Activated CD4-positive, alpha-beta T cell treated with anti-CD3 and anti-CD28 coated beads, Interleukin-2, Interleukin-4, amounts not matched to agents 100 ng/mL and 50 ng/mL, durations not matched to agents 16 hours and 8 hours (primary cell): ENCODE results near the gene SPNS3.

ENCODE experiments used
- DNase-seq: peaks from one replicate; pipeline ENCODE4 v3.0.0-alpha.2; 2020; ENCODE audit warnings: low spot score

SPNS3 gene

DNA sequence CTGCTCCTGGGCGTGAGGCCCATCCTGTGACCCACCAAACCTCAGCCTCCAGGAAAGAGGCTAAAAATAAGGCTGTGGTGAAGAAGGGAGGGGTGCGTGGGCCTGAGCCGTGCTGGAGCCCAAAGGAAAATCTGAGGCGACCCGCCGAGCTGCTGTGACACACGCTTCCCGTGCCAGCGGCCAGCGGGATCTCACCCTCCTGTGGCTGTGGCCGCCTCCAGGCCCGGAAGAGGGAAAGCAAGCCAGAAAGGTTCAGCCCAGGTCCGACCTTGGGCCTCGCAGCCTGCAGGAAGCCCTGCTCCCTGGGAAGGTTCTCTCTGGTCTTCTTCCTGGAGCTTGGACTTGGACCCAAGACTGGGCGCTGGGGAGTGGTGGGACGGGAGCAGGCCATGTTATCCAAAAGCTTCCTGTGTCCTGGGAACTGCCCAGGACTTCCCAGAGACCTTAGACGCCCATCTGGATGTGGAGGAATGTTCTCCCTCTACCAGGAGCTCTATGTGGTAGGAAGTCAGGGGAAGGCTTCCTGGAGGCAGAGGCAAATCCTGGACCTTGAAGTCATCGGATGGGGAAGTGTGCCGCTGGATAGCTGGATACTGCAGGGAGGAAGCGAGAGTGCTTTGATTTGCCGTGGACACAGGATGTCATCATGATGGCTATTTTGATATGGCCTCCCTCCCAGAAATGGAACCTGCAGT lies 76.3 kb downstream of the SPNS3 start:
- no peak for DNase-seq

DNA sequence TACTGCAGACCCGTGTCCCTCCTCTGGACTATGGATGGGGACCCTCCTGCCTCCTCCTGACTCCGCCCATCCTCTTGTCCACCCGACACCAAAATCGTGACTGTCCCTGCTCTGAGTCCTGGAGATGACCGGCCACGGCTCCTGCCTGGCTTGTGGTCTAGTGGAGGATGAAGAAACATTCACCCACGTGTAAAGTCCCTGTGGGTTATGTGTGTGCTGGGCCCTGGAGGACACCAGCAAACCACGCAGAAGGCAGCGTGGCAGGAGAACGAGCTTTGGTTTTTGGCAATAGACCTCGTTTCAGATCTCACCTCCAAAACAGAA lies 76.8 kb downstream of the SPNS3 start:
- DNase-seq = no peak

DNA sequence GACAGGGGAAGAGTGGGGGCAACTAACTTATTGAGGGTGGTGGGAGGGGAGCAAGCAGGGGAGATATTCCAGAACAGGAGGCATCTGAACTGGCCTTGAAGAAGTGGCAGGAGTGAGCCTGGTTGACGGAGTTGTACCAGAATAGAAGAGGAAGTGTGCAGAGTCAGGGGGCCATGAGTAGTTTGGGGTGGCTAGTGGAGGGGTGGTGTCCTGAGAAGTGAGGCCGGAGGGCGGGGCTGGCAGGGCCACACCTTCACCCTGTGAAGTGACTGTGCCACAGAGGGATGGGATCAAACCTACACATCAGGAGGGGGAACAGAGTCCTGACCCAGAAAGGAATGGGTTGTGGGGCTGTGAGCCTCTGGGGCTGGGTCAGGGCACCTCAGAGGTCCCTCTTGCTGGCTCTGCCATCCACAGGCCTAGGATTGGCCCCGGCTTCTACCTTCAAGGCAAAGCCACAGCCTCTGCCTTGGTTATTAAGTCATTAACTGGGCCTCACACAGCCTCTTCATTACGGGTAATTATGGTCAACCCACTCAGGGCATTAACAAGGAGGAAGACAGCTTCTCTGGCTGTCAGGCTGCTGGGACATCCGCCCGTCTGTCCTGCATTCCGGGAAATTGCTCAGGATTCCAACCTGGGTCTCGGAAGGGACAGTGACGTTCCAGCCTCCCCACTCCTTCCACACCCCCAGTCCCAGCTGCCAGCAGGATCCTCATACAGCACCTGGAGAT lies 77.6 kb downstream of the SPNS3 start:
- no peak for DNase-seq

DNA sequence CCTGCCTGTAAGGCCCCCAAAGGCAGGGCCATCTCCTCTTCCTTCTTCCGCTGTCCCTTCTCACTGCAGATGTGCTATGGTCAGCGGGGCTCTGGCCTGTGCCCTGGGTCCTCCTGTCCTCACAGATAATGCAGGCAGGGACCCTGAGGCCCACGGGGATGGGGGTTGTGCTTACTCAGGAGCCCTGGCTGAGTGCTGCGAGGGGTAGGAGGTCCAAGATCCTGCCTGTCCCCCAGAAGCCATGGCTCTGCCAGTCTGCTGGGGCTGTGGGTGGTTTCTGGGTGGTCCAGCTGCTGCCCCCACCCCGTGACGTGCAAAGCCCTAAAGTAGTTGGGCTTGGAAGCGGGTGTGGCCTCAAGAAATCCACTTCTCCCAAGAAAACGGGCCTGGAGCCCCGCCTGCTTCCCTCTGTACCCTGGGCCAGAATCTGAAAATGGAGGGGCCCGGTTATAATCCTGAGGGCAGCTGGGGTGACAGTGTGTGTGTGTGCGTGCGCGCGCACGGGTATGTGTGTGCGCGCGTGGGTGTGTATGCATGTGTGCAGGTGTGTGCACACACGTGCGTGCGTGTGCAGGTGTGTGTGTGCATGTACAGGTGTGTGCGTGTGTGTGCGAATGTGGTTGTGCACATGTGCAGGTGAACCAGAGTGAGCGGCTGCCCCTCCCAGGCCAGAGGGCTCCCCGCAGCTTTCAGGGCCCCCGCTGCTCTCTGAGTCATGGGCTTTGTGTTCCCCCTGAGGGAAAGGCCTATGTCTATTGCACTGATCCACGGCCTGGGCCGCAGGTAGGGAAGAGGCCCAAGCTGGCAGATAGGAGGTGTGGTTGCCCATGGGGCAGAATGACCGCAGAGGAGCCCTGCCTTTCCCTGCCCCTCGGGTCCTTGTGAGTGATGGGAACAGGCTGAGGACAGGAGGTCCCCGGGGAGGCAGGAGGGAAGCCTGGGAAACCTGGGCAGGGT lies 78.7 kb downstream of the SPNS3 start:
- no peak for DNase-seq

DNA sequence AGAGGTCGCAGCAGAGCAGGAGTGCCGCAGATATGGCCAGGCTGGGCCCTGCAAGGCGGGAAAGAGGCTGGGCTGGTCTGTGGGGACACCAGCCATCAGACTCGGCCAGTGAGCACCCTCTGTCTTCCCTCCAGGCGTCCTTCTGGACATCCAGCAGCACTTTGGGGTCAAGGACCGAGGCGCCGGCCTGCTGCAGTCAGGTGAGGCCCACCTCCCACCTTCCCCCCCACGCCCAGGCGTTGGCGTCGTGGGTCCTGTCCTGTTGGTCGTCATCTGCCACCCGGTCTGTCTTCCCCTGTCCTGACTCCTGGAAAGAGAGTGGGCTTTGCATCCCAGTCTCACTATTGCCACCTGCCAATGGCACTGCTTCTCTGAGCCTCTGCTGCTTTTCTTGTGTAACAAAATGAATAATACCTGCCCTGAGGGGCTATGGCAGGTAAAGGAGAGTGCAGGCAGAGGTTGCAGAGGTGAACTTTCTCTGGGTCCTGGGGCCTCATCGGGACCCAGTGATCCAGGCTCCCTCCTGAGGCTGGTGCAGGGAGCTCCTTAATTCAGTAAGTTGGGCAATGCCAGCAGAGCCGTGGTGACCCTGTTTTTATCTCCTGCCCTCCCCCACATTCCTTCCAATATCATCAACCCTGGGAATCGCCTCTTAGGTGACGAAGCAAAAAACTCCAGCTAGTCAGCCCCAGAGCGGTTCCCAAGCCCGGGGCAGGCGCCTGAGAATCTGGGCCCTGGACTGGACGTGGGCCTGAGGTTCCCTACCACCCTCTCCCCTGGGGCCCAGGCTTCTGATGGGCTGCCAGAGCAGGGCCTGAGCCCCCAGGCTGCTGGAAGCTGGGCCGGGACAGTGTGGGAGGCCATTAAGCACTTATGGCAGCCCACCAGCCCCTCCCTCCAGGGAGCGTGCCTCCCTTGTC lies 79.6 kb downstream of the SPNS3 start:
- no peak for DNase-seq

DNA sequence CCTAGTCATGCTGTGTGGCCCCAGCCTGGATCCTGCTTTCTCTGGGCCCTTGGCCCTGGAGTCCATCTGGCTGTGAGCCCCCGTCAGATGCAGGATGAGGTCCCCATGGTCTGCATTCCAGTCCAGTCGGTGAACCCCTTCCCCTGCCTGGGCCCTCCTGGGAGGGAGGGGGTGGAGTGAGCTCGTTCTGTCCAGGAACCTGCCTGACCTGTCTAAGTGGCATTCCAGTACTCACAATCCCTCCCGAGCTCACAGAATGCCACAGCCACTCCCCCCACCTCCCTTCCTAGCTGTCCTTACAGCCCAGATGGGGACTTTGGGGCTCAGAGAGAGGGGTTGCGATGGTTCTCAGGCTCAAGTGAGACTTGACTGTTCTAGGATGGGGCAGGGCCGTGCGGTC lies 80.5 kb downstream of the SPNS3 start:
- no peak for DNase-seq

DNA sequence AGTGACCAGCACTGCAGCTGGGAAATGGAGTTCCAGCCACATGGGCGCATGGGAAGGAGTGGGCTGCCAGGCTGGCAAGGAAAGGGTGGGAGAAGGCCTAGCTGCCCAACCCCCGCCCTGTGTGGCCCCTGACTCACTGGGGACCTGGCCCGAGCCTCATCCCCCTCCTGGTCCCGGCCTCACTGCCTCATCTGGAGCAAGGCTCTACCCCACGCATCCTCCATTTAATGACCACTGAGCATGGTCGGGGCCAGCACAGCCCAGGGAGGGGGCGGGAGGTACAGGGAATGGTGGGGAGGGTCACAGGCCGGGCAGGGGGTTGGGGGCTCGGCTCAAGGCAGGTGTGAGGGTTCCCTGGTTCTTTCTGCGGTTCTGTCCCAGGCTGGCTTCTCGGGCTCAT lies 81.0 kb downstream of the SPNS3 start:
- DNase-seq = no peak

DNA sequence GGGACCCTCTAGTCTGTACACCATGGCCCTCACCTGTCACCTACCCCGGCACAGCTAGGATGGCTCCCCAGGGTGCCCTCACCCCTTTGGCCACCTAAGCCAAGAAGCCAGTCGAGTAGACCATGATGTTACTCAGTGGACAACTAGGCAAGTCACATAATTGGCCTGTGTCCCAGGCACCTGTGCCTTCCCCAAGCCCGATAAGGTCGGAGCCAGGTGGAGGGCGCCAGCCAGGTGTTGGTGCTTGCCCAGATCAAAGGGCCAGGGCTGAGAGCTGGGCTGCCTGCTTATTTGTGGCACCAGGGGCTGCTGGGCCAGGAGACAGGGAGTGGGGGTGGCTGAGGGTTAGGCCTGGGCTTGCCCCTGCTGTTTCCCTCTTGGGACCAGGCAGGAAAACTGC lies 81.8 kb downstream of the SPNS3 start:
- DNase-seq = no peak

DNA sequence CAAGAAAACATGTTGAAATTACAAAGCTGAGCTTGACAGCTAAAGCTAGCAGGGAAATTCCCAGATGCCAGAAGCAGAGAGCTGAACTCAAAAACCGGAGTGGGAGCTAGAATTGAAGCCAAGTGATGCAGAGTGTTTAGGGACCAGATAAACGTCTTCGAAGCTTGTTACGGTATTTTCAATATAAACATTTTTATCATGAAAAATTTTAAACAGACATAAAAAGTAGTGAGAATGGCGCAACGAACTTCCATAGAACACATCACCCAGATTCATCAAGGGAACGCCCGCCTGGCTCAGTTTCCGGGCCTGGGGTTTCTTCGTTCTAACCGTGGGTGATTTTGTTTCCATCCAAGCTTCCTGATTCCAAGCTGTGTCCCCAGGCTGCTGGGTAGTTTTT lies 83.0 kb downstream of the SPNS3 start:
- DNase-seq = no peak

DNA sequence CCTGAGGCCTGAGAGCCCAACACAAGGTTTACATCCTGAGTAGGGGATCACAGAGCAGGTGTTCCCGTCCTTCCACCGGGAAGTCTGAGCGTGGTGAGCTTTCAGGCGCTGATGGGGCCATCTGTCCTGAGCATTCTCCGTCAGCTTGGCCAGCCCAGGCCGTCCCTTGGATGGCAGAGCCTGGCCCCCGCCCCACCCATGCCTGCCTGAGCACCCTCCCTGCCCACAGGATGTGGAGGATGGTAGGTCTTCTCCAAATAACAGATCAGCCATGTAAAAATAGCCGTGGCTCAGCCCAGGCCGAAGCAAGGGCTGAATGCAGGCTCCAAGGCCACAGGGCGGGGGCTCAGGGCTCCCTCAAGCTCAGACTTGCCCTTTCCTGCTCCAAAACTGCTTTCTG lies 85.2 kb downstream of the SPNS3 start:
- no peak for DNase-seq

DNA sequence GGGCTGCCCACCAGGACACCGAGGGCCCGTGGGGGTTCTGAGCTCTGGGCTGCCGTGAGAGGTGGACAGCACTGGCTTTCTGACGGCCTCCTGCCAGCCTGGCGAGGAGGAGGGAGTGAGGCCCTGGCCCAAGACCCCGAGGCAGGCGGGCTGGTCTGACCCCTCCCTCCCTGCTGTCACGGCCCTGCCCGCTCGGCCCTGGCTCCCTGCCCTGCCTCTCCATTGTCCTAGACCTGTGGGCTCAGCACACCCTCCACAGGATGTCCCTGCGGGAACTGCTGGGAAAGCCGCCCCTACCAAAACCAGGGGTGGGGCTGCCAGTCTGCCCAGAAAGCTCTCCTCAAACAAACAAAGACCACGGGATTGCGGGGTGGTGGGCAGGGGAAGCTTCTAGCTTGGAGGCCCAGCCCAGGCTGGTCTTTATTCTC lies 85.6 kb downstream of the SPNS3 start:
- DNase-seq = no peak

DNA sequence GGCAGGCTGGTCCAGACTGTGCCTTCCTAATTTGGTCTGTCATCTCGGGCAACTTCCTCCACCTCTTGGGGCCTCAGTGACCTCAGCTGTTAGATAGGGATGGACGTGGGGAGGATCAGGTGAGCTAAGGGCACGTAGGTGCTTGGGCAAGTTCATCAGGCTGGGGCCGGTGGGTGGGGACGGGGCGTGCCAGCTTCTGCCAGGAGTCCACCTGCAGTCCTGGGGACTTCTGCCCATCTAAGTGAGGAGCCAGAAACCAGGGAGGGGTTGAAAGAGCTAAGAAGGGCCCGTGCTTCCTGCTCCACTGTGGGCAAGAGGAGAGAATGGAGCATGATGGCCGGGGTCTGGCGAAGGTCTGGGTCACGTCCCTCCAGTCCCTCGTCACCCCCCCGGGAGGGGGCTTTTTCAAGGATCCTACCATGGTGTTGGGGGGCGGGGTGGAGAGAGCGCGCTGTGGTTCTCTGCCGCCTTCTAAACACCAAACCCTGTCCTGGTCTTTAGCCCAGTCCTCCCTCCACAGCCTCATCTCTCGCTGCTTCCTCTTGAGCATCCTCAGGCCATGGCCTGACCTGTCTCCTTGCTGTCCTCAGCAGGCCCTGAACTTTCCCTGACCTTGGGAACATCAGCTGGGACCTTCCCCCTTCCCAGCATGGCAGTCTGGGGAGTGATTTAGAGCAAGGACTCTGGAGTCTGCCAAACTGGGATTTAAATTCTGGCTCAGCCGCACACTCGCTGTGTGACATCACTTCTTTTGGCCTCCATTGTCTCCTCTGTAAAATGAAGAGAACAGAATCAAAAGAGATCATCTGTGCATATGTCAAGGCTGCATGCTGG lies 86.5 kb downstream of the SPNS3 start:
- no peak for DNase-seq

DNA sequence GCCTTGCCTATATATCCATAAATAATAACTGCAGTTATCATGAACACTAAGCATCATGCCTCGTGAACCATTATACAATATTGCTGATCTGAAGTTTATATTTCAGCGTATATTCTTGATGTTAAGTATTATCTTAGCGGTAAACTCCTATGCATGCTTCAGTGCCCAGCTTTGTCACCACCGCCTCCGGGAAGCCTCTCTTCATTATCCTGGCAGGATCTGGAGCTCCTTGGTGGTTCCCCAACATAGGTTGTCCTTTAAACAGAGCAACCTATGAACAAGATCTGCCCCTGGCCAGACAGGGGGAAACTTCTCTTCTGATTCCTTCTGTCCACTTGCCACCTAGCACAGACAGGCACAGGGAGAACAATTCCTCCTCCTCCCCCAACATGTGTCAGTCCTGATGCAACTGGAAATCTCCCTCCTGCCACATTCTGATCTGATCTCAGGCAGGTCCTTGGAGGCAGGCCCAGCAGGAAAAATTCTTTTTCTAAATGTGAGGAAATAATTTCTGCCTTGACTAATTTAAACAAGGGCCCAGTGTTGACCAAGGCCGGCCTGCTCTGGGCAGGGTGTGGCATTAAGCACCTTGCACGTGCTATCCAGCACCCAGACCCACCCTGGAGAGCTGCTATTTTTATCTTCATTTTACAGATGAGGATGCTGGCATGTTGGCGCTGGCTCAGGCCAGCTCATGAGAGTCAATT lies 87.3 kb downstream of the SPNS3 start:
- DNase-seq = no peak

DNA sequence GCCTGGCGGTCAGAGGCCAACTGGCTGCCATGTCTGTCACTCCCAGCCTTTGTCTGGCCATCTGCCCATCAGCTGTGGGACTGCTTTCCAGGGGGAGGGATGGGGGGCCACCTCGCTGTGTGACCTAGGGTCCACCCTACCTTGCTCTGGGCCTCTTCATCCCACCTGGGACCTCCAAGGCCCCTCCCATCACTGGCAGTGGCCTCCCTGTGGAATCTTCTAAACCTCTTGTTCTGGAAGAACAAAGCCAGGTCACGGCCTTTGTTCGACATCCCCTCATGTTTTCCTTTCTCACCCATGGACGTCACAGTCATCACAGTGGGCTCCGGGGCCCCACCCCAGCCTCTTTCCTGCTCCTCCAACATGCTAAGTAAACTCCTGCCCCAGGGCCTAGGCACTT lies 88.9 kb downstream of the SPNS3 start:
- no peak for DNase-seq

DNA sequence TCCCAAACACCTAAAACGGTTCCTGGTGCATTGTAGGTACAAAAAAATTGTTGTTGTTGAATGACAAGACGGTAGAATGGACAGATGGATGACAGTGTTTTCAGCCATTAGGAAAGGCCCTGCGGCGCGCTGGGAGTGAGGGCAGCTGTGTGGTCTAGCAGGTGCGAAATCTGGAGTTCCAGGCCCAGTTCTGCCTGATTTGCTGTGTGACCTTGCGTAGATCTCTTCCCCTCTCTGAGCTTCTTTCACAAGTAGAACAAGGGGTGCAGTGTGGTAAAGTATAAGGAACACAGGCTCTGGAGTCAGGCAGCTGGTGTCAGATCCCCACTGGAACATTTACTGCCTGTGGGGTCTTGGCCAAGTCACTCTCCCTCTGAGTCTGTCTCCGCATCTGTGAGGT lies 90.2 kb downstream of the SPNS3 start:
- no peak for DNase-seq

DNA sequence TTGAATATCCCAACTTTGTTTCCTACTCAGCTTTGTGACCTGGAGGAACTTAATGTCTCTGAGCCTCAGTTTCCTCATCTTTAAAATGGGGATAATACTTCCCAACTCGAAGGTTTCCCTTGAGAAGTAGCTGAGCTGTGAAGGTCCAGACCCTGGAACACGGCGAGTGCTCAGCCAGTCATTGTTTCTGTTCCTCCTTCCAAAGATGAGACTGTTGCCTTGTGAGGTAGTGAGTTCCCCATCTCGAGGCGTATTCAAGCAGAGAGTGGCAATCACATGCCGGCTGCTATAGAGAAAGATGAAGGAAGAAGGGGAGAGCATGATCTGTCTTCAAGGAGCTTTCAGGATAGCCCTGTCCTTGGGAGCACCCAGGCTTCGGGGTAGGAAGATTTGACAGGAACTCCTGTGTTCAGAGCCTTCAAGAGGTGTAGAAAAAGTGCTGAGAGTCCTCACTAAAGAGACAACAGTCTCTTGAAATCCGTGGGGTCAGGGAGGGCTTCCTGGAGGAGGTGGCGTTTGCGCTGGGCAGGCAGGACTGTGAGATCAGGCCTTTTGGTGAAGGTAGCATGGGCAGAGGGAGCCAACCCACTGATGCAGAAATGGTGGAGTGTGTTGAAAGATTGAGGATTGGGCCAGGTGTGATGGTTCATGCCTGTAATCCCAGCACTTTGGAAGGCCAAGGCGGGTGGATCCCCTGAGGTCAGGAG lies 92.1 kb downstream of the SPNS3 start:
- no peak for DNase-seq

DNA sequence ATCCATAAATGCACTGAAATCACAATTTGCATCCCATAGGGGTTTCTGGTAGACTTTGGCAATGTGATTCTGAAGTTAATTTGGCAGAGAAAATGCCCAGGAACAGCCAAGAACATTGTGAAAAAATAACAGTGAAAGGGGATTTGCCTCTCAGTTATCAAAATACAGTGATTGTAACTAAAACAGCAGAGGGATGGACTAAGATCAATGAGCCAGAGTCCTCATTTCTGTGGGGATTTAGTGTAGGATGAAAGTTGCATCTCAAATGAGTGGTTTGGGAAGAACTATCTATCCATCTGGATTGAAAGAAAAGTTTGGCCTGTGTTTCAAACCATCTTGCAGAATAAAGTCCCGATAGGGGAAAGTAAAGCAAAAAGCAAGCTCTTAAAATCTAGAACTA lies 93.4 kb downstream of the SPNS3 start:
- DNase-seq = no peak

DNA sequence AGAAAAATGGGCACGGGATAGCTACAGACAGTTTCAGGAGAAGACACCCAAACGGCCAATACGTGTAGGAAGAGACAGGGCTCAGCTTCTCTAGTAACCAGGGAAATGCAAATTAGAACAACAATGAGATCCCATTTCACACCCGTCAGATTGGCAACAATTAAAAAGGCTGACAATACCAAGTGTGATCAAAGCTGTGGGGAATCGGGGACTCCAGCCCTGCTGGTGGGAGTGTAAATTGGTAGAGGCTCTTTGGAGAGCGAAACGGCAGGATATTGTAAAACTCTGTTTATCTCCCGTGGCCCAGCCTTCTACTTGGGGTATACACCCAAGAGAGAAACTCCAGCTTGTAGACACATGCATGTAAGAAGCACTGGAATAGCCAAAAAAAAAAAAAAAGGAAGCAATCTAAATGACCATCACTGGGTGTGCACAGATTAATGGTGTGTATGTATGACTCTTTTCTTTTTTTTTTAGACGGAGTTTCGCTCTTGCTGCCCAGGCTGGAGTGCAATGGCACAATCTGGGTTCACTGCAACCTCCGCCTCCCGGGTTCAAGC lies 93.9 kb downstream of the SPNS3 start:
- DNase-seq = no peak

DNA sequence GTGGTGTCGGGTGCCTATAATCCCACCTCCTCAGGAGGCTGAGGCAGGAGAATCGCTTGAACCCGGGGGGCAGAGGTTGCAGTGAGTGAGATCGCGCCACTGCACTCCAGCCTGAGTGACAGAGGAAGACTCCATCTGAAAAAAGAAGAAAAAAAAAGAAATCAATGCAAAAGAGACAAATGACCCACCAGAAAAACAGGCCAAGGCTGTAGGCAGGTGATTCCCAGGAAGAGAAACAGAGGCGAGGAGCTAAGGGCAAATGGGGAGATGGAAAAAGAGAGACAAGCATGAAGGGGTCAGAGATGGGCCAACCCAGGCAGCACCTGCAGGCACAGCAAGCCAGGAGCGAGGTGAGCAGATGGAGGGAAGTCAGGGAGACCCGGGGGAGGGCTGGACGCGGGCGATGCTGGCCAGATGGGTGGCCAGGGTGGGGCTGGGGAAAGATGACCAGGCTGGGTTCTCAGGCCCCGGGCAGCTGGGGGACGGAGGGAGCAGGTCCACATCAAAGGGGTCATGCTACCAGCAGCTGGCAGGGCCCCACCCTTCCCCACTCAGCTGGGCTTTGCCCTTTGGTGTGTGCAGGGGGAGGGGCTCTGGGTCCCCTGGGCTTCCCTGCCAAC lies 95.9 kb downstream of the SPNS3 start:
- DNase-seq = no peak
